ENCODE results near the gene NECAB3.
"Not testable (repeated sequence)": the region's sequence is repeated elsewhere in the genome, so short reads cannot be mapped to it uniquely, and the experiment has no call there.

NECAB3 gene

GRCh38 chr20:33648396-33649004, 25.7 kb downstream of the NECAB3 start:
- no peak for DNase-seq (ENCODE audit: low read depth)

GRCh38 chr20:33647603-33648395, 26.4 kb downstream of the NECAB3 start:
- no peak for DNase-seq (ENCODE audit: low read depth)

GRCh38 chr20:33646959-33647602, 27.1 kb downstream of the NECAB3 start:
- not testable (repeated sequence) for DNase-seq (ENCODE audit: low read depth)

- no peak for DNase-seq (ENCODE audit: low read depth)
Observed at GRCh38 chr20:33646191-33646590, 28.0 kb downstream of the NECAB3 start.

- no peak for DNase-seq (ENCODE audit: low read depth)
Observed at GRCh38 chr20:33645396-33645795, 28.8 kb downstream of the NECAB3 start.

- no peak for DNase-seq (ENCODE audit: low read depth)
Observed at GRCh38 chr20:33645072-33645358, 29.2 kb downstream of the NECAB3 start.

GRCh38 chr20:33644313-33645071, 29.7 kb downstream of the NECAB3 start:
- no peak for DNase-seq (ENCODE audit: low read depth)

GRCh38 chr20:33640287-33640686, 33.9 kb downstream of the NECAB3 start:
- DNase-seq (ENCODE audit: low read depth), result no peak

GRCh38 chr20:33636776-33637175, 37.5 kb downstream of the NECAB3 start:
- no peak for DNase-seq (ENCODE audit: low read depth)

- no peak for DNase-seq (ENCODE audit: low read depth)
Observed at GRCh38 chr20:33635341-33635740, 38.9 kb downstream of the NECAB3 start.

GRCh38 chr20:33631910-33632309, 42.3 kb downstream of the NECAB3 start:
- DNase-seq (ENCODE audit: low read depth), result not testable (repeated sequence)

GRCh38 chr20:33630507-33630906, 43.7 kb downstream of the NECAB3 start:
- no peak for DNase-seq (ENCODE audit: low read depth)

GRCh38 chr20:33629979-33630378, 44.2 kb downstream of the NECAB3 start:
- no peak for DNase-seq (ENCODE audit: low read depth)

- no peak for DNase-seq (ENCODE audit: low read depth)
Observed at GRCh38 chr20:33629533-33629932, 44.7 kb downstream of the NECAB3 start.

- no peak for DNase-seq (ENCODE audit: low read depth)
Observed at GRCh38 chr20:33627577-33628216, 46.5 kb downstream of the NECAB3 start.

GRCh38 chr20:33626190-33626589, 48.0 kb downstream of the NECAB3 start:
- no peak for DNase-seq (ENCODE audit: low read depth)

GRCh38 chr20:33624399-33624798, 49.8 kb downstream of the NECAB3 start:
- no peak for DNase-seq (ENCODE audit: low read depth)

- no peak for DNase-seq (ENCODE audit: low read depth)
Observed at GRCh38 chr20:33622705-33623365, 51.4 kb downstream of the NECAB3 start.

- DNase-seq (ENCODE audit: low read depth), result no peak
Observed at GRCh38 chr20:33621717-33622400, 52.4 kb downstream of the NECAB3 start.

- no peak for DNase-seq (ENCODE audit: low read depth)
Observed at GRCh38 chr20:33612001-33612400, 62.2 kb downstream of the NECAB3 start.

- DNase-seq (ENCODE audit: low read depth), result no peak
Observed at GRCh38 chr20:33611106-33611505, 63.1 kb downstream of the NECAB3 start.
